Spleen (tissue), 11 donors: Measurements from ENCODE around the gene CFAP77. TPM values are rescaled to one million over a fixed set of nuclear protein-coding genes. Genes with fewer than 3 reads are reported as not detected.

Experiments
- DNase-seq: peaks from one replicate; pipeline ENCODE4 v3.0.0-alpha.2; 2020
- H3K27ac ChIP-seq, 8 donors: fragments of 200-600 bp; sonication (generic) in 7 of 8; 1 replicate in 4 of 8; 2 replicates in 4 of 8; pipeline versions ENCODE4 v1.5.0 to v1.8.0; 2016 to 2021; ENCODE audit warnings: inconsistent platforms in 4 of 8, mild to moderate bottlenecking in 4 of 8, moderate library complexity in 1 of 8
- H3K27me3 ChIP-seq, 7 donors: fragments of 200-600 bp; sonication (generic) in 6 of 7; replicated peaks in 1 of 7; 1 replicate in 4 of 7; 2 replicates in 3 of 7; pipeline versions ENCODE4 v1.5.0 to v1.8.0; 2016 to 2021; ENCODE audit warnings: inconsistent platforms in 3 of 7, mild to moderate bottlenecking in 1 of 7
- H3K36me3 ChIP-seq, 6 donors: fragments of 200-600 bp; sonication (generic) in 5 of 6; 1 replicate in 4 of 6; 2 replicates in 2 of 6; pipeline versions ENCODE4 v1.5.0 to v1.8.0; 2016 to 2021; ENCODE audit warnings: inconsistent platforms in 2 of 6
- H3K4me1 ChIP-seq, 6 donors: fragments of 200-600 bp; sonication (generic) in 5 of 6; 1 replicate in 3 of 6; 2 replicates in 3 of 6; pipeline versions ENCODE4 v1.5.0 to v1.8.0; 2016 to 2021; ENCODE audit warnings: inconsistent platforms in 3 of 6
- H3K4me3 ChIP-seq, 8 donors: fragments of 200-600 bp; sonication (generic) in 7 of 8; 1 replicate in 4 of 8; 2 replicates in 4 of 8; pipeline versions ENCODE4 v1.5.0 to v1.8.0; 2016 to 2021; ENCODE audit warnings: inconsistent platforms in 4 of 8, mild to moderate bottlenecking in 4 of 8, moderate library complexity in 2 of 8
- H3K9me3 ChIP-seq, 8 donors: fragments of 200-600 bp; sonication (generic) in 7 of 8; 1 replicate in 4 of 8; 2 replicates in 4 of 8; pipeline versions ENCODE4 v1.5.0 to v1.8.0; 2016 to 2021; ENCODE audit warnings: inconsistent platforms in 4 of 8
- CTCF ChIP-seq, 11 experiments: fragments of 200-600 bp in 7 of 11; fragments of 450-650 bp in 4 of 11; sonication (generic) in 4 of 11; IDR thresholded peaks in 8 of 11; conservative IDR thresholded peaks in 3 of 11; 1 replicate in 7 of 11; 2 replicates in 4 of 11; pipeline versions ENCODE4 v1.4.0 to v1.8.0; 2016 to 2021; ENCODE audit warnings: antibody characterized with exemption in 11 of 11, inconsistent platforms in 4 of 11, mild to moderate bottlenecking in 1 of 11
- POLR2A ChIP-seq, 3 donors: fragments of 450-650 bp; IDR thresholded peaks; one replicate each; pipeline ENCODE4 v1.5.1; 2017; ENCODE audit warnings: antibody characterized with exemption in 3 of 3, mild to moderate bottlenecking in 1 of 3
- POLR2AphosphoS5 ChIP-seq, 3 donors: sonication (generic); formaldehyde crosslinking; IDR thresholded peaks; one replicate each; pipeline ENCODE4 v1.5.1; 2017; ENCODE audit warnings: antibody characterized with exemption in 3 of 3
- WGBS, 5 donors: extraction: QIAGEN DNeasy Blood & Tissue Kit in 3 of 5; methylation state at CpG; one replicate each; pipeline versions ENCODE4 v1.1.5 to v1.1.7; 2013 to 2018; 5-methylcytosine and 5-hydroxymethylcytosine counted together
- intact Hi-C: fragments of 100-400 bp; cut with DNase I; formaldehyde crosslinking; loops from one replicate; pipeline ENCODE4 v1.15.0; 2023; ENCODE audit warnings: low total_unique reads
- polyA plus RNA-seq, 3 donors: library from polyadenylated mRNA; stranded (reverse); fragments of 200-250 nt; gene quantifications; one replicate each; pipeline ENCODE4 v1.2.1, GENCODE V29; 2013
- total RNA-seq, 7 donors: library from RNA; depleted of rRNA in 3 of 7; stranded (reverse); fragments of >200 nt in 3 of 7; fragmentation: NEBNext Ultra II Directional in 4 of 7; extraction: Animal tissue kit (Norgen Biotek cat#: 25700) in 4 of 7; gene quantifications; one replicate each; pipeline versions ENCODE4 v1.1.0 to v1.2.1, GENCODE V29; 2016 to 2021
- donor health status: healthy with polysubstance abuse.
- donor health status: DM: no; HTN: no; CAD: no; lungs with moderate emphysema.
- donor health status: DM: no; HTN: no; CAD: no.
- donor health status: Bipolar disorder and iron deficiency.
- donor health status: healthy.
- donor health status: DM: no; HTN: no; CAD: no.
- donor health status: DM: yes; HTN: yes; CAD: no.

CFAP77 gene
- total and polyA plus RNA-seq, 10 donors = 0.06 TPM; not detected in 9

- TF ChIP-seq POLR2AphosphoS5 (IDR thresholded peaks at IDR 0.05) = no peak
- no peak for TF ChIP-seq CTCF (IDR thresholded peaks at IDR 0.05 in 8 of 11, conservative IDR thresholded peaks at IDR 0.05 in 3 of 11)
- no peak for TF ChIP-seq POLR2A (IDR thresholded peaks at IDR 0.05)
- Histone ChIP-seq H3K4me1 (peaks cover 0 to 36% (median 17%) of the 10 kb centered on the region in 6 donors), H3K4me3 (no peak overlapping the region), H3K9me3 (peaks cover 0 to 6% (median 0%) of the 10 kb centered on the region in 8 donors), H3K27me3 (peaks cover 0 to 10% (median 0%) of the 10 kb centered on the region in 7 donors), H3K27ac (no peak overlapping the region), H3K36me3 (no peaks in the 10 kb centered on the region)
- intact Hi-C loops = no loop called here
- 77 to 89% (median 83%) methylated on average over 12 to 13 of the region's 13 CpGs for WGBS, 5 donors
- DNase-seq = no peak
These were observed 141.5 kb downstream of the CFAP77 start for GRCh38 chr9:132551556-132551955.

GRCh38 chr9:132552041-132552440 is 142.0 kb downstream of the CFAP77 start:
- no peak for DNase-seq
- Histone ChIP-seq H3K4me1 (peaks cover 0 to 31% (median 12%) of the 10 kb centered on the region in 6 donors), H3K27me3 (peaks cover 0 to 7% (median 0%) of the 10 kb centered on the region in 7 donors), H3K36me3 (no peaks in the 10 kb centered on the region), H3K4me3 (no peak overlapping the region), H3K9me3 (peaks cover 0 to 6% (median 0%) of the 10 kb centered on the region in 8 donors), H3K27ac (no peak overlapping the region)
- intact Hi-C loops = no loop called here
- TF ChIP-seq CTCF (IDR thresholded peaks at IDR 0.05 in 8 of 11, conservative IDR thresholded peaks at IDR 0.05 in 3 of 11) (no peak), POLR2A (IDR thresholded peaks at IDR 0.05) (no peak), POLR2AphosphoS5 (IDR thresholded peaks at IDR 0.05) (no peak)
- WGBS, 5 donors = 81 to 92% (median 91%) methylated on average over 12 of the region's 12 CpGs

GRCh38 chr9:132554755-132555154 is 144.7 kb downstream of the CFAP77 start:
- TF ChIP-seq POLR2A (IDR thresholded peaks at IDR 0.05) = no peak
- no peak for TF ChIP-seq POLR2AphosphoS5 (IDR thresholded peaks at IDR 0.05)
- TF ChIP-seq CTCF (IDR thresholded peaks at IDR 0.05 in 8 of 11, conservative IDR thresholded peaks at IDR 0.05 in 3 of 11) = no peak
- Histone ChIP-seq H3K4me1 (peaks cover 0 to 4% (median 0%) of the 10 kb centered on the region in 6 donors), H3K27me3 (peaks cover 0 to 6% (median 0%) of the 10 kb centered on the region in 7 donors), H3K27ac (no peak overlapping the region), H3K9me3 (peaks cover 0 to 6% (median 0%) of the 10 kb centered on the region in 8 donors), H3K4me3 (no peak overlapping the region), H3K36me3 (no peaks in the 10 kb centered on the region)
- intact Hi-C loops = no loop called here
- DNase-seq = no peak
- WGBS, 5 donors = 88 to 95% (median 92%) methylated on average over 2 of the region's 2 CpGs

- peaks cover 0 to 6% (median 0%) of the 10 kb centered on the region in 8 donors for H3K9me3 ChIP-seq
- no peak for DNase-seq
- no peak overlapping the region for H3K4me3 ChIP-seq
- no peaks in the 10 kb centered on the region for H3K4me1 ChIP-seq
- H3K27ac ChIP-seq = no peak overlapping the region
- intact Hi-C loops = no loop called here
- peaks cover 0 to 6% (median 0%) of the 10 kb centered on the region in 7 donors for H3K27me3 ChIP-seq
- WGBS, 5 donors = 78 to 85% (median 83%) methylated on average over 8 of the region's 8 CpGs
- H3K36me3 ChIP-seq = no peaks in the 10 kb centered on the region
- TF ChIP-seq POLR2AphosphoS5 (IDR thresholded peaks at IDR 0.05) (no peak), CTCF (IDR thresholded peaks at IDR 0.05 in 8 of 11, conservative IDR thresholded peaks at IDR 0.05 in 3 of 11) (no peak), POLR2A (IDR thresholded peaks at IDR 0.05) (no peak)
These were observed 145.5 kb downstream of the CFAP77 start for GRCh38 chr9:132555528-132555927.
